A549 (cell line): ENCODE results near the gene HAND2.

Experiments used
- CBX8 ChIP-seq: fragments of 200-600 bp; sonication (generic); IDR thresholded peaks from 2 replicates; pipeline ENCODE4 v1.6.1; 2016
- CHD2 ChIP-seq: fragments of 150-350 bp; IDR thresholded peaks from 2 replicates; pipeline ENCODE4 v1.6.1; 2014; ENCODE audit warnings: low read length; ENCODE audit not compliant: partially characterized antibody
- JUNB ChIP-seq: fragments of >200 bp; sonication (Bioruptor Twin); formaldehyde crosslinking; IDR thresholded peaks from 2 replicates; pipeline ENCODE4 v1.6.1; 2016
- KDM1A ChIP-seq: fragments of 200-600 bp; sonication (generic); IDR thresholded peaks from 2 replicates; pipeline ENCODE4 v1.6.1; 2016; ENCODE audit warnings: low read depth, mild to moderate bottlenecking
- NPAS2 ChIP-seq: fragments of 250-450 bp; sonication (Bioruptor Pico); IDR thresholded peaks from 2 replicates; pipeline ENCODE4 v1.8.0; 2022; ENCODE audit warnings: mild to moderate bottlenecking, moderate library complexity, borderline replicate concordance
- POLR2A ChIP-seq: IDR thresholded peaks from 2 replicates; pipeline ENCODE4 v1.6.1; 2012; ENCODE audit warnings: mild to moderate bottlenecking, low read length
- RAD21 ChIP-seq, 2 experiments: fragments of >200 bp in 1 of 2; sonication (Bioruptor Twin) in 1 of 2; formaldehyde crosslinking in 1 of 2; IDR thresholded peaks in 1 of 2; conservative IDR thresholded peaks in 1 of 2; 2 replicates in 1 of 2; 3 replicates in 1 of 2; pipeline ENCODE4 v1.6.1; 2012 to 2018; ENCODE audit warnings: inconsistent platforms in 1 of 2
- ZC3H11A ChIP-seq: fragments of 450-650 bp; IDR thresholded peaks from 2 replicates; pipeline ENCODE4 v1.6.1; 2014; ENCODE audit warnings: antibody characterized with exemption, mild to moderate bottlenecking
- TF ChIP-seq, protein P1 (sequence below): fragments of >200 bp; sonication (Bioruptor Twin); formaldehyde crosslinking; IDR thresholded peaks from 3 replicates; pipeline ENCODE4 v1.5.1; 2016
- TF ChIP-seq, protein P2 (sequence below): fragments of 250-450 bp; sonication (Bioruptor Pico); IDR thresholded peaks from 2 replicates; pipeline ENCODE4 v1.5.0; 2021; ENCODE audit warnings: mild to moderate bottlenecking, moderate library complexity, borderline replicate concordance
- TF ChIP-seq, protein P3 (sequence below): IDR thresholded peaks from 2 replicates; pipeline ENCODE4 v1.6.1; 2012
- TF ChIP-seq, protein P4 (sequence below): IDR thresholded peaks from 2 replicates; pipeline ENCODE4 v1.6.1; 2012; ENCODE audit warnings: low read depth, borderline replicate concordance
- TF ChIP-seq, protein P5 (sequence below): fragments of 200-600 bp; sonication (generic); IDR thresholded peaks from 2 replicates; pipeline ENCODE4 v1.6.1; 2016; ENCODE audit warnings: antibody characterized with exemption, mild to moderate bottlenecking, moderate library complexity

DNA sequence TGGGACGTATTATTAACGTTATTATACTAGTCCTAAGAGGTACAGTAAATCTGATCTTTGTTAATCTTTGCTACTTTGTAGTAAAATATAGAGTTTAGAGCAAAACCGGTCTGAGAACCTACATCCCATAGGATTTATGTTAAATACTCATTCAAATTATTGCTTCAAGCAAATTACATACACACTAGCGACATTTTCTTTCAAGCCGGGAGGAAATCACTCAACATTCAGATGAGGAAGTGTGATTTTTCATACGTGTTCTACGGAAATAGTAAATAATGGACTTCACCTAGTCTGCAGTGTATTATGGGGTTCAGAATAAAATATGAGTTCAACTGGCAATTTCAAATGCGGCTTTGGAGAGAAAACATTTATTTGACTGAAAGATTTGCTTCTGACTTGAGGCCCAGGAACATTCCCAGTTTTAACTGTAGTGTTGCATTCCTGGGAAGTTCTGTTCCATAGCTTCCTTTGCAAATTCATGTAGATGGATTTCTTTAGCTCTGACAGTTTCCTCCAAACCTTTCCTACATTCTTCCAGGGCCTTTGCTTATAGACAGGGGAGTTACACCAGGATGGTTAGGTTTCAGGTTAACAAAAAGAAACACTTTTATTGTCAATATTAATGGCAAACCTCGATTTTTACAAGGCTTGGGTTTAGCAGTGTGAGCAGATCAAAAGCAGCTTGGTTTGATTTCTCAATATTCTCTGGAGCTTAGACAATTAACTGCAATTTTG, 5.3 kb upstream of the HAND2 start:
- TF ChIP-seq JUNB (no peak), NPAS2 (CRISPR knock-in tag) (no peak), CHD2 (no peak), KDM1A (no peak), POLR2A (no peak), CBX8 (no peak), RAD21 (conservative IDR thresholded peaks at IDR 0.05 in 1 of 2, IDR thresholded peaks at IDR 0.05 in 1 of 2) (no peak), ZC3H11A (no peak)
- TF ChIP-seq, protein P1, sequence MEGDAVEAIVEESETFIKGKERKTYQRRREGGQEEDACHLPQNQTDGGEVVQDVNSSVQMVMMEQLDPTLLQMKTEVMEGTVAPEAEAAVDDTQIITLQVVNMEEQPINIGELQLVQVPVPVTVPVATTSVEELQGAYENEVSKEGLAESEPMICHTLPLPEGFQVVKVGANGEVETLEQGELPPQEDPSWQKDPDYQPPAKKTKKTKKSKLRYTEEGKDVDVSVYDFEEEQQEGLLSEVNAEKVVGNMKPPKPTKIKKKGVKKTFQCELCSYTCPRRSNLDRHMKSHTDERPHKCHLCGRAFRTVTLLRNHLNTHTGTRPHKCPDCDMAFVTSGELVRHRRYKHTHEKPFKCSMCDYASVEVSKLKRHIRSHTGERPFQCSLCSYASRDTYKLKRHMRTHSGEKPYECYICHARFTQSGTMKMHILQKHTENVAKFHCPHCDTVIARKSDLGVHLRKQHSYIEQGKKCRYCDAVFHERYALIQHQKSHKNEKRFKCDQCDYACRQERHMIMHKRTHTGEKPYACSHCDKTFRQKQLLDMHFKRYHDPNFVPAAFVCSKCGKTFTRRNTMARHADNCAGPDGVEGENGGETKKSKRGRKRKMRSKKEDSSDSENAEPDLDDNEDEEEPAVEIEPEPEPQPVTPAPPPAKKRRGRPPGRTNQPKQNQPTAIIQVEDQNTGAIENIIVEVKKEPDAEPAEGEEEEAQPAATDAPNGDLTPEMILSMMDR: no peak
- TF ChIP-seq, protein P2, sequence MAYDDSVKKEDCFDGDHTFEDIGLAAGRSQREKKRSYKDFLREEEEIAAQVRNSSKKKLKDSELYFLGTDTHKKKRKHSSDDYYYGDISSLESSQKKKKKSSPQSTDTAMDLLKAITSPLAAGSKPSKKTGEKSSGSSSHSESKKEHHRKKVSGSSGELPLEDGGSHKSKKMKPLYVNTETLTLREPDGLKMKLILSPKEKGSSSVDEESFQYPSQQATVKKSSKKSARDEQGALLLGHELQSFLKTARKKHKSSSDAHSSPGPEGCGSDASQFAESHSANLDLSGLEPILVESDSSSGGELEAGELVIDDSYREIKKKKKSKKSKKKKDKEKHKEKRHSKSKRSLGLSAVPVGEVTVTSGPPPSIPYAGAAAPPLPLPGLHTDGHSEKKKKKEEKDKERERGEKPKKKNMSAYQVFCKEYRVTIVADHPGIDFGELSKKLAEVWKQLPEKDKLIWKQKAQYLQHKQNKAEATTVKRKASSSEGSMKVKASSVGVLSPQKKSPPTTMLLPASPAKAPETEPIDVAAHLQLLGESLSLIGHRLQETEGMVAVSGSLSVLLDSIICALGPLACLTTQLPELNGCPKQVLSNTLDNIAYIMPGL: no peak
- TF ChIP-seq, protein P3, sequence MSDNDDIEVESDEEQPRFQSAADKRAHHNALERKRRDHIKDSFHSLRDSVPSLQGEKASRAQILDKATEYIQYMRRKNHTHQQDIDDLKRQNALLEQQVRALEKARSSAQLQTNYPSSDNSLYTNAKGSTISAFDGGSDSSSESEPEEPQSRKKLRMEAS: no peak
- TF ChIP-seq, protein P4, sequence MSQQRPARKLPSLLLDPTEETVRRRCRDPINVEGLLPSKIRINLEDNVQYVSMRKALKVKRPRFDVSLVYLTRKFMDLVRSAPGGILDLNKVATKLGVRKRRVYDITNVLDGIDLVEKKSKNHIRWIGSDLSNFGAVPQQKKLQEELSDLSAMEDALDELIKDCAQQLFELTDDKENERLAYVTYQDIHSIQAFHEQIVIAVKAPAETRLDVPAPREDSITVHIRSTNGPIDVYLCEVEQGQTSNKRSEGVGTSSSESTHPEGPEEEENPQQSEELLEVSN: no peak
- TF ChIP-seq, protein P5, sequence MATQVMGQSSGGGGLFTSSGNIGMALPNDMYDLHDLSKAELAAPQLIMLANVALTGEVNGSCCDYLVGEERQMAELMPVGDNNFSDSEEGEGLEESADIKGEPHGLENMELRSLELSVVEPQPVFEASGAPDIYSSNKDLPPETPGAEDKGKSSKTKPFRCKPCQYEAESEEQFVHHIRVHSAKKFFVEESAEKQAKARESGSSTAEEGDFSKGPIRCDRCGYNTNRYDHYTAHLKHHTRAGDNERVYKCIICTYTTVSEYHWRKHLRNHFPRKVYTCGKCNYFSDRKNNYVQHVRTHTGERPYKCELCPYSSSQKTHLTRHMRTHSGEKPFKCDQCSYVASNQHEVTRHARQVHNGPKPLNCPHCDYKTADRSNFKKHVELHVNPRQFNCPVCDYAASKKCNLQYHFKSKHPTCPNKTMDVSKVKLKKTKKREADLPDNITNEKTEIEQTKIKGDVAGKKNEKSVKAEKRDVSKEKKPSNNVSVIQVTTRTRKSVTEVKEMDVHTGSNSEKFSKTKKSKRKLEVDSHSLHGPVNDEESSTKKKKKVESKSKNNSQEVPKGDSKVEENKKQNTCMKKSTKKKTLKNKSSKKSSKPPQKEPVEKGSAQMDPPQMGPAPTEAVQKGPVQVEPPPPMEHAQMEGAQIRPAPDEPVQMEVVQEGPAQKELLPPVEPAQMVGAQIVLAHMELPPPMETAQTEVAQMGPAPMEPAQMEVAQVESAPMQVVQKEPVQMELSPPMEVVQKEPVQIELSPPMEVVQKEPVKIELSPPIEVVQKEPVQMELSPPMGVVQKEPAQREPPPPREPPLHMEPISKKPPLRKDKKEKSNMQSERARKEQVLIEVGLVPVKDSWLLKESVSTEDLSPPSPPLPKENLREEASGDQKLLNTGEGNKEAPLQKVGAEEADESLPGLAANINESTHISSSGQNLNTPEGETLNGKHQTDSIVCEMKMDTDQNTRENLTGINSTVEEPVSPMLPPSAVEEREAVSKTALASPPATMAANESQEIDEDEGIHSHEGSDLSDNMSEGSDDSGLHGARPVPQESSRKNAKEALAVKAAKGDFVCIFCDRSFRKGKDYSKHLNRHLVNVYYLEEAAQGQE: no peak
